ENCODE measurements around the gene ASB2. TPM values are rescaled to one million over a fixed set of nuclear protein-coding genes. Genes with fewer than 3 reads are reported as not detected.

The ASB2 gene
- total RNA-seq, 1 donor from 2014 or later = 297 TPM

DNA sequence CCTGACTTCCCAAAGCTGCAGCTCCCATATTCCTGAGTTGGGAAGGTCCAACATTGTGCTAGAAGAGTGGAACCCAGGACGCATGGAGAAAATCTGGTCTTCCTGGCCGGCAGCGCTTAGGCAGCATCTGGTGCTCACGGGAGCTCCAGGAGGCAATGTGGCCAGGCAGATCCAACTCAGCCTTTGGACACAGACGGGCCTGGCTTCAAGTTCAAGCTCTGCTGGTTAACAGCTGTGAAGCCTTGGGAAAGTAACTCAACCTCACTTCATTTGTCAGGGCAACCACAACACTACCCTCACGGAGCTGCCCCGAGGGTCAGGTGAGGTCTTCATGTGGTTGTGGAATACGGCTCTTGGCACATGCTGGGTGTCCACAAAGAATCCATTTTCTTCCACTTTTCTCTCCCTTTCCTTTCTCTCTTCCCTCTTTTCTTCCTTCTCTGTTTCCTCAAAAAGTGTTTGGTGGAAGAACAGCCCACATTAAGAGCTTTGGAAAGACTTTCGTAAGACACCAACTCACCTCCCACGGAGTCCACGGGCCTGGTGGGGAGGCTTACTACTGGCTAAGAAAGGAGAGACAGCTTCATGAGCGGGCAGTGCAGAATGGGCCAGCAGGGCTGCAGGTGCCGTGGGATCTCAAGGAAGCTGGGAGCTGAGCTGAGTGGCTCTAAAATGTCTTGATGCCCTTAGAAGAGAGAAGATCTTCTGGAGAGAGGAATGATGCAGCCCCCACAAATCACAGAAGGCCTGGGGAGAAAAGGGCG lies 51.6 kb downstream of the ASB2 start:
- intact Hi-C loops (cut with DNase I) = no loop called here
- ATAC-seq (ENCODE audit: poor library complexity) (no peak), DNase-seq (no peak)

DNA sequence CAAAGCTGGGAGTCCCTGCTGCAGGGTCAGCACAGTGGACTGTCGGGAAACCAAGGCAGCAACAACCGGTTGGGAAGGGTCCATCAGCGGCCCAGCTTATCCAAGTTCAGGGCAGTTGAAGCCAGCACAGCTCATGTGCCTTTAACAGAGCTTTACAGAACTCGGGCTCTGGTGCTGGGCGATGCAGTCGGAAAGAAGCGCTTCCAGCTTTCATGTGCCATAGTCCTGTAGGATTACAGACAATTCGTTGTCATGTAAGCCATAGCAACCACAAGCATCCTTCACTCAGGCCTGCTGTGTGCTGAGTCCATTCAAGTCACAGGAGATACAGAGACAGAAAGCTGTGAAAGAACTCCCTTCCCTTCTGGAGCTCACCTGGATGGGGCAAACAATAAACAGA lies 52.7 kb downstream of the ASB2 start:
- ATAC-seq (ENCODE audit: poor library complexity) (no peak), DNase-seq (no peak)
- intact Hi-C loops (cut with DNase I) = no loop called here

GRCh38 chr14:93921001-93921806 lies 55.2 kb downstream of the ASB2 start:
- DNase-seq (no peak), ATAC-seq (ENCODE audit: poor library complexity) (no peak)
- intact Hi-C loops (cut with DNase I) = no loop called here

GRCh38 chr14:93917141-93917540 lies 59.2 kb downstream of the ASB2 start:
- intact Hi-C loops (cut with DNase I) = no loop called here
- ATAC-seq (ENCODE audit: poor library complexity) = no peak
- no peak for DNase-seq

GRCh38 chr14:93916498-93916897 lies 59.9 kb downstream of the ASB2 start:
- DNase-seq = no peak
- ATAC-seq (ENCODE audit: poor library complexity) = no peak
- intact Hi-C loops (cut with DNase I) = no loop called here

DNA sequence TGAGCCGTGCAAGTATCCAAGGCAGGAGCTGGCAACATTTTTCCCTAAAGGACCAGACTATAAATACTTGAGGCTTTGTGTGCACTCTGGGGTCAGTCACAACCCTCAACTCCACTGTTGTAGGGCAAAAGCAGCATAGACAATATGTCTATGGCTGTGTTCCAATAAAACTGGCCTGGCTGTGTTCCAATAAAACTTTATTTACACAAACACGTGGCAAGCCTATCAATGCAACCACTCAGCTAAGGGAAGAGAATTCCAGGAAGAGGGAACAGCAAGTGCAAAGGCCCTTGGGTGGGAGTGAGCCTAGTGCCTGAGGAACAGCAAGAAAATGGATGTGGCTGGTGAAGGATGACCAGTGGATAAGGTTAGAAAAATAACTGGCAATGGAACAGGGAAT lies 60.6 kb downstream of the ASB2 start:
- DNase-seq (no peak), ATAC-seq (ENCODE audit: poor library complexity) (no peak)
- intact Hi-C loops (cut with DNase I) = no loop called here

DNA sequence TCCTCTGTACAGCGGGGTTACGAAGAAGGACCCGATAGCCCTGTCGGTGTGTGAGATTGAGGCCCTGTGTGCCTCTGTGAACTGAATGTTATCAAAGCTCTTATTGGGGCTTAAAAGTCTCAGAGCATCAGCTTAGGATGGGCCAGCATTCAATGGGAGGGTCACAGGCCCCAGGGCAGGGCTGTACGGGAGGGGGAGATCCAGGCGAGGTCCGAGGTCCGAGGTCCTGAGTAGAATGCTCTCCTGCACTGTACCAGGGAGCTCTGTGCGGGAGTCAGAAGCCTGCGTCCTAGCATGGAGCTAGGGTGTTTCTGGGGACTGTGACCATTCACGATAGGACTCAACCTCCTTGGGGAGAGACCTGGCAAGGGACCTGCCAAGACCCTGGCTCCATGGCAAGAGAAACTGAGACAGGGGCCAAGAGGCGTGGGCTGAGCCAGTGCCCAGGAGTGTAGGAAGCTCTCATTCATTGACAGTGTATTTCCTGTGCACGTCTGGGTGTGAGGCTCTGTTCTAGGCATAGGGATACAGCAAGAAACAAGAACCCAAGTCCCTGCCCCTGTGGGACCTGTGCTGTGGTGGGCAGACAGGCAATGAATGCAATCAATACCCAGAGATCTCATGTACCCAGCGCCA lies 61.2 kb downstream of the ASB2 start:
- intact Hi-C loops (cut with DNase I) = no loop called here
- DNase-seq (no peak), ATAC-seq (ENCODE audit: poor library complexity) (no peak)

DNA sequence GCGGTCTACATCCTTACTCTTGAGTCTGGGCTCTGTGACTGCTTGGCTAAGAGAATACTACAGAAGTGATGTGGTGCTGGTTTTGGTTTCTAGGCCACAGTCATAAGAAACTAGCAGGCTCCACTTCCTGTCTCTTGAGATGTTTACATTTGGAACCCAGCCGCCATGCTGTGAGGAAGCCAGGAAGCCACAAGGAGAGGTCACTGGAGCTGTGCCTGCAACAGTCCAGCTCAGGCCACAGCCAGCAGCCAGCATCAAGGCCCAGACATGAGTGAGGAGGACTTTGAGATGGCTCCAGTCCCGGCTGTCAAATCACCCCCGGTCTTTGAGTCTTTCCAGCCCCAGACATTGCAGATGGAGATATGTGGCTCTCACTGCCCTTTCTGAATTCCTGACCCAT lies 62.1 kb downstream of the ASB2 start:
- no peak for DNase-seq
- no peak for ATAC-seq (ENCODE audit: poor library complexity)
- intact Hi-C loops (cut with DNase I) = no loop called here

GRCh38 chr14:93912782-93913181 lies 63.6 kb downstream of the ASB2 start:
- DNase-seq (no peak), ATAC-seq (ENCODE audit: poor library complexity) (peak; percentile 77)
- intact Hi-C loops (cut with DNase I) = no loop called here

DNA sequence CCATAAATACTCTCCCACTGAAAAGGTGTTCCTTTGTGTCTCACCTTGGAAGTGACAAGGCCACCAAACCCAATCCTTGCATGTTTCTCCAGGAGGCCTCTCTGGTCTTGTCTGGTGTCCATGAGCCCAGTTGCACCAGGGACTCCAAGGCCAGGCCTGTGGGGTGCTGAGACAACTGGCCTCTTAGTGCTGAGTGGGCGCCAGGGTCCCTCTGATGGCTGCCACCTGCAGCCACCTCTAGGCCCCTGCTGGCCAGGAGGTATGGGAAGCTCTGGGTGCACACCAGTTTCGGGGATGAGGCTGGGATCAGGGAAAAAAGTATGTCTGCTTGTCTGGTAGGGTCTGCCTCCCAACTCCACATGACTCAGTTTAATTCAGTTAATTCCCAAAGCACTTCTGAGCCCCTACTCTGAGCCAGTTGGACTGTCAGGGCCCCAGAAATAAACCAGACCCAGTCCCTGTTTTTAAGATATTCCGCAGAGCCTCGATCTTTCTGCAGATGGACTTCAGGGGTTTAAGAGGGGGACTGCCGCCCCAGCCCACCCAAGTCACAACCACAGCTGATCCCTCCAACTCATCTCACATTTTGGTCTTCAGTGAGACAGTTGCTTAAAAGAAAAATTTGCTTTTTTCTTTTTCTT lies 64.3 kb downstream of the ASB2 start:
- intact Hi-C loops (cut with DNase I) = no loop called here
- DNase-seq (no peak), ATAC-seq (ENCODE audit: poor library complexity) (no peak)

DNA sequence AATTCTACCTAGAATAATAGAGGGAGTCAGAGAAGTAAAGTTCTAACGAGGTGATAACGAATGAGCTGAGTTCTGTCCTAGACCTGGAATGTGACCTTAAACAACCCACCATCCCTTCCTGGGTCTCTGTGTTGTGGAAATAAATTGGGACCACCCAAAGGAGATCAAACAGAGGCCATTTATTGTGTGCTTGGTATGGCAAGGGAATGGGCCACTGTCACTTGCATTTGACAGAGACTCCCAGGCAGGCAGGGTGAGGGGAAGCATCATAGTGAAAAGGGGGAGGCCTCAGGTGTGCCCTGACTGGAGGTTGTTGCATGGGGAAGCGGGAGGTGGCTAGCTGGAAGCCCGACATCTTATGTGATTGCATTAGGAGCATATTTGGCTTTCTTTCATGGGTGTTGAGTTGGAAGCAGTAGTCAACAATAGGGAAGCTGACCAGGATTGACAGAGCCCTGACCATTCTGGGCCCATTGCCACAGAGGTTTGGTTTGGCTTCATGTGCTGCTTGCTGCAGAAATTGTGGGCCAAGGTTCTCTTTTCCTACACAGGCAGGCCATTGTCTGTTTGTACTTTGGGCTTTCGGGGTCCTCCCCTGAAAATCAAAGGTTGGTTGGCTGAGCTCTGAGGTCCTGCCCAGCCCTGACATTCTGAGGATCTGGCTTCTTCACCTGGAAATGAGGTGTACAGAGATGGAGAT lies 66.8 kb downstream of the ASB2 start:
- intact Hi-C loops (cut with DNase I) = no loop called here
- no peak for DNase-seq

GRCh38 chr14:93906341-93907329 lies 69.7 kb downstream of the ASB2 start:
- ATAC-seq (ENCODE audit: poor library complexity) (peak; percentile 53), DNase-seq (no peak)
- intact Hi-C loops (cut with DNase I) = no loop called here

More for the DNA sequence above, 66.8 kb downstream of the ASB2 start:
- no peak for ATAC-seq (ENCODE audit: poor library complexity)

- ATAC-seq (ENCODE audit: poor library complexity) (no peak), DNase-seq (no peak)
- intact Hi-C loops (cut with DNase I) = no loop called here
Observed at GRCh38 chr14:93905623-93906022, 70.7 kb downstream of the ASB2 start.

DNA sequence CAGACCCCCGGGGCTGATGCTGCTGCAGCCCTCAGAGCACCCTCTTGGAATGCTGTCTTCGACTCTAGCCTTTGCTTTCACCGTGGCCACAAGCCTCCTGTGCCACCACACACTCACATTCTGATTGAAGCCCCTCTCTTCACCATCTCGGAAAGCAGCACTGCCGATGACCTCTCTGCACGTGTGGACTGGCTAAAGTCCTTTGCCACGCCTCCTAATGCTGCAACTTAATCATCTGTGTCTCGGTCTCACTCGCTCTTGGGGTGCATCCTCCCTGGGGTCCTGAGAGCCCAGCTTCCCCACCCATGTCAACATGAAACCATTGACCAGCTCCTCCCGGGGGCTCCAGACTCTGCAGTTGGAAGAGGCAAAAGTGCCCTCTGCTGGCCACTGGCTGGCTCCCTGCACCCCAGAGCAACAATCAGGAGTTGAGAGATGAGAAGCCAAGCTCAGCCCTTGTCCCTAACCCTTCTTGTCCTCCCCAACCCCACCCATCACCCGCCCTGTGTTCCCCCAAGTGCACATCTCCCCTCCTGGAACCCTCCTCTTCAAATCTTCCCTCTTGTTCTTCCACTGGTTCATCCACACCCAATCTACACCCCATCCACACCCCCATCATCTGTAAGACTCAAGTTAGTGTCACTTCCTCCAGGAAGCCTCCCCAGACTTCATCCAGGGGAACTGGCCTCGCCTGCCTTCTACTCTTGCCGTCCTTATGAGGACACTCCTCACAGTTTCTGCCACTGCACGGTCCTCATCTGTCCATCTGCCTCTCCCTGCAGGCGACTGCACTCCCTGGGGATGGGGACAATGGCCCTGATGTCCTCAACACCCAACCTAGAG lies 72.8 kb downstream of the ASB2 start:
- intact Hi-C loops (cut with DNase I) = no loop called here
- DNase-seq (no peak), ATAC-seq (ENCODE audit: poor library complexity) (peak; percentile 34)

DNA sequence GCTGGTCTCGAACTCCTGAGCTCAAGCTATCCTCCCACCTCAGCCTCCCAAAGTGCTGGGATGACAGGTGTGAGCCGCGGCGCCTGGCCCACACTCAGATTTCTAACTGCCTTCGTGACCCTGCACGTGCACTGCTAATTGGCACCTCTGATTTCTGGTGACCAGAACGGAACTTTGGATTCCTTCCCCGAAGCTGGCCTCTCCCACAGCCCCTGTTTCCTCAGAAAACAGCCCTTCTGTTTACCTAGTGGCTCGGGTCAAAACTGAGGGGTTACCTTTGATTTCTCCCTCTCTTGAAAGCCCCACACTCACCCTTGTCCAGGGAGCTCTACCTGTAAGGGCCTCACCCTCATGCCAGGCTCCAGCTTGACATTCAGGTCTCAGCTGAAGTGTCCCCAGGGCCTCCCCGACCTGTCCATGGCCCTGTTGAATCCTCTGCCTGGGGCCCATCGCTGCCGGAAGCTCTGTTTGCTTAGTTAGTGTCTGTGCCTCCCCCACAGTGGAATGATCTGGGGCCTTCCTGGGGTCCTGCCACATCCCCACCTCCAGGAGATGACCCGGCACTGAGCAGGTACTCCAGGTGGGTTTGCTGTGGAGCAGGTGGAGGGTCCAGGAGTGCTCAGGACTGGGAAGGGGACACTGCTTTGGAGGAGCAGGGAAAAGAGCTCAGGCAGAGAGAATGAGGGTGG lies 73.6 kb downstream of the ASB2 start:
- intact Hi-C loops (cut with DNase I) = no loop called here
- ATAC-seq (ENCODE audit: poor library complexity) = no peak

GRCh38 chr14:93901813-93902212 lies 74.6 kb downstream of the ASB2 start:
- ATAC-seq (ENCODE audit: poor library complexity) (no peak), DNase-seq (no peak)
- intact Hi-C loops (cut with DNase I) = no loop called here

More for the DNA sequence above, 73.6 kb downstream of the ASB2 start:
- no peak for DNase-seq
